ENCODE results near the gene RNF126.

Gene RNF126

DNA sequence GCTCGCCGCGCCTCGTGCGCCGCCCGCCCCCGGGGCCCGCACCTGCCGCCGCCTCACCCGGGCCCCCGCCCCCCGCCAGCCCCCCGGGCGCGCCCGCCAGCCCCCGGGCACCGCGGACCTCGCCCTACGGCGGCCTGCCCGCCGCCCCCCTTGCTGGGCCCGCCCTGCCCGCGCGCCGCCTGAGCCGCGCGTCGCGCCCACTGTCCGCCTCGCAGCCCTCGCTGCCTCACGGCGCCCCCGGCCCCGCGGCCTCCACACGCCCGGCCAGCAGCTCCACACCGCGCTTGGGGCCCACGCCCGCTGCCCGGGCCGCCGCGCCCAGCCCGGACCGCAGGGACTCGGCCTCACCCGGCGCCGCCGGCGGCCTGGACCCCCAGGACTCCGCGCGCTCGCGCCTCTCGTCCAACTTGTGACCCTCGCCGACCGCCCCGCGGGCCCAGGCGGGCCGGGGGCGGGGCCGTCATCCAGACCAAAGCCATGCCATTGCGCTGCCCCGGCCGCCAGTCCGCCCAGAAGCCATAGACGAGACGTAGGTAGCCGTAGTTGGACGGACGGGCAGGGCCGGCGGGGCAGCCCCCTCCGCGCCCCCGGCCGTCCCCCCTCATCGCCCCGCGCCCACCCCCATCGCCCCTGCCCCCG is 46.8 kb downstream of the RNF126 start:
- peaks cover 10% of the 10 kb centered on the region for H3K4me1 ChIP-seq (ENCODE audit: insufficient read depth, low read length, severe bottlenecking)
- no peaks in the 10 kb centered on the region for H3K9me2 ChIP-seq (ENCODE audit: low read depth, low read length)
- H3F3A ChIP-seq (ENCODE audit: insufficient read depth, low read length), result 0 out of 2 replicates have a peak, but pooled peaks cover 4% of the 10 kb centered on the region
- H3K9ac ChIP-seq (ENCODE audit: low read length), result no peak overlapping the region
- TF ChIP-seq EZH2 (IDR thresholded peaks at IDR 0.05; ENCODE audit: borderline replicate concordance, low read length), result no peak
- TF ChIP-seq, protein P1, sequence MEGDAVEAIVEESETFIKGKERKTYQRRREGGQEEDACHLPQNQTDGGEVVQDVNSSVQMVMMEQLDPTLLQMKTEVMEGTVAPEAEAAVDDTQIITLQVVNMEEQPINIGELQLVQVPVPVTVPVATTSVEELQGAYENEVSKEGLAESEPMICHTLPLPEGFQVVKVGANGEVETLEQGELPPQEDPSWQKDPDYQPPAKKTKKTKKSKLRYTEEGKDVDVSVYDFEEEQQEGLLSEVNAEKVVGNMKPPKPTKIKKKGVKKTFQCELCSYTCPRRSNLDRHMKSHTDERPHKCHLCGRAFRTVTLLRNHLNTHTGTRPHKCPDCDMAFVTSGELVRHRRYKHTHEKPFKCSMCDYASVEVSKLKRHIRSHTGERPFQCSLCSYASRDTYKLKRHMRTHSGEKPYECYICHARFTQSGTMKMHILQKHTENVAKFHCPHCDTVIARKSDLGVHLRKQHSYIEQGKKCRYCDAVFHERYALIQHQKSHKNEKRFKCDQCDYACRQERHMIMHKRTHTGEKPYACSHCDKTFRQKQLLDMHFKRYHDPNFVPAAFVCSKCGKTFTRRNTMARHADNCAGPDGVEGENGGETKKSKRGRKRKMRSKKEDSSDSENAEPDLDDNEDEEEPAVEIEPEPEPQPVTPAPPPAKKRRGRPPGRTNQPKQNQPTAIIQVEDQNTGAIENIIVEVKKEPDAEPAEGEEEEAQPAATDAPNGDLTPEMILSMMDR (IDR thresholded peaks at IDR 0.05; ENCODE audit: low read length), result no peak
- H3K9me3 ChIP-seq (ENCODE audit: low read length), result no peaks in the 10 kb centered on the region
- H3K4me3 ChIP-seq (ENCODE audit: low read depth, low read length, poor library complexity, severe bottlenecking), result no peak overlapping the region
- no peak overlapping the region for H2AFZ ChIP-seq (ENCODE audit: low read length)
- H3K36me3 ChIP-seq (ENCODE audit: insufficient read depth, low read length), result peaks cover 56% of the 10 kb centered on the region
- H3K27me3 ChIP-seq (ENCODE audit: insufficient read depth, low read length), result no peaks in the 10 kb centered on the region
- no peak overlapping the region for H3K27ac ChIP-seq (ENCODE audit: low read depth, low read length, poor library complexity, severe bottlenecking)
- H3K79me2 ChIP-seq (ENCODE audit: insufficient read depth, low read length), result no peaks in the 10 kb centered on the region
- H3K4me2 ChIP-seq (ENCODE audit: low read length), result no peak overlapping the region
- H4K20me1 ChIP-seq (ENCODE audit: insufficient read depth, low read length), result no peaks in the 10 kb centered on the region

DNA sequence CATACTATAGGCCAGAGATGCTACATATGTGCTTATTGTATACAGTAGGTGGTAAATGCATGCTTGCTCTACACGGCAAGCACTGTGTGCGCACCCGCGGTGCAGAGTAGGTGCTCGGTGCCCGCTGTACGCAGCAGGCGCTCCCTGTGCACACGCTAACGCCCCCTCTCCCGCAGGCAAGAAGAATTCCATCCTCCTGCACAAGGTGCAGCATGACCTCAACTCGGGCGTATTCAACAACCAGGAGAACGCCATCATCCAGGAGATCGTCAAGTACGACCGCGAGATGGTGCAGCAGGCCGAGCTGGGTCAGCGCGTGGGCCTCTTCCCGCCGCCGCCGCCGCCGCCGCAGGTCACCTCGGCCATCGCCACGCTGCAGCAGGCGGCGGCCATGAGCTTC is 47.4 kb downstream of the RNF126 start:
- H3K27me3 ChIP-seq (ENCODE audit: insufficient read depth, low read length), result no peaks in the 10 kb centered on the region
- no peak overlapping the region for H2AFZ ChIP-seq (ENCODE audit: low read length)
- H3F3A ChIP-seq (ENCODE audit: insufficient read depth, low read length), result 0 out of 2 replicates have a peak, but pooled peaks cover 4% of the 10 kb centered on the region
- H3K36me3 ChIP-seq (ENCODE audit: insufficient read depth, low read length), result peaks cover 56% of the 10 kb centered on the region
- peaks cover 16% of the 10 kb centered on the region for H3K4me1 ChIP-seq (ENCODE audit: insufficient read depth, low read length, severe bottlenecking)
- H3K4me2 ChIP-seq (ENCODE audit: low read length), result no peak overlapping the region
- TF ChIP-seq EZH2 (IDR thresholded peaks at IDR 0.05; ENCODE audit: borderline replicate concordance, low read length), result no peak
- TF ChIP-seq, protein P1 (IDR thresholded peaks at IDR 0.05; ENCODE audit: low read length), result no peak
- no peaks in the 10 kb centered on the region for H3K9me3 ChIP-seq (ENCODE audit: low read length)
- no peak overlapping the region for H3K9ac ChIP-seq (ENCODE audit: low read length)
- H3K9me2 ChIP-seq (ENCODE audit: low read depth, low read length), result no peaks in the 10 kb centered on the region
- no peak overlapping the region for H3K27ac ChIP-seq (ENCODE audit: low read depth, low read length, poor library complexity, severe bottlenecking)
- no peaks in the 10 kb centered on the region for H4K20me1 ChIP-seq (ENCODE audit: insufficient read depth, low read length)
- H3K79me2 ChIP-seq (ENCODE audit: insufficient read depth, low read length), result no peaks in the 10 kb centered on the region
- no peak overlapping the region for H3K4me3 ChIP-seq (ENCODE audit: low read depth, low read length, poor library complexity, severe bottlenecking)

DNA sequence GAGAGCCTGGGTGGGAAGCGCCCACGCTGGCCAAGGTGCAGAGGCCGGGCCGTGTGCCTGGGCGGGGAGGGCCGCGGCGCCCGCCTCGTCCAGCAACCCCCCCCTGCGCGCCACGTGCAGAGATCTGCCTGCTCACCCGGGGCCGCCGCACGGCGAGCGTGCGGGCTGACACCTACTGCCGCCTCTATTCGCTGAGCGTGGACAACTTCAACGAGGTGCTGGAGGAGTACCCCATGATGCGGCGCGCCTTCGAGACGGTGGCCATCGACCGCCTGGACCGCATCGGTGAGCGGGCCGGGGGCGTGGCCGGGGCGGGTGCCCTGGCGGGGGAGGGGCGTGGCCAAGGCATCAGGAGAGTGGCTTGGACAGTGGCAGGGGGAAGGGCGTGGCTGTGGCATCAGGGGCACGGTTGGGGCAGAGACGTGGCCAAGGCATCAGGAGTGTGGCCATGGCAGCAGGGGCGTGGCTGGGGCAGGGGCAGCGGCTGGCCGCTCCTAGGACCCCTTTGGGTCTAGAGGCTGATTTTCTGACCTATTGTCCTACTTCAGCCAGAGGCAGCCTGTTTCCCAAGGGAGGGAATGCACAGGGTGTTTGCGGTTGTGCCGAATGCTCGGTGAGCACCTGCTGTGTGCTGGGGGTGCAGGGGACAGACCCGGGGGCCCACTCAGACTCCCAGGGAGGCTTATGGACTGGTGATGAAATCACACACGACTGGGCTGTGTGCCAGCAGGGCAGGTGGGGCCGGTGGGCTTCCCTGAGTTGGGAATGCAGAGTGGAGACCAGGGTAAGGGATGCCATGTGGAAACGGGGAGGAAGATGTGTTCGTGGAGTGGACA is 49.1 kb downstream of the RNF126 start:
- H3K36me3 ChIP-seq (ENCODE audit: insufficient read depth, low read length), result peaks cover 40% of the 10 kb centered on the region
- TF ChIP-seq EZH2 (IDR thresholded peaks at IDR 0.05; ENCODE audit: borderline replicate concordance, low read length), result no peak
- TF ChIP-seq, protein P1 (IDR thresholded peaks at IDR 0.05; ENCODE audit: low read length), result no peak
- no peak overlapping the region for H3K4me2 ChIP-seq (ENCODE audit: low read length)

More for the DNA sequence above, 49.1 kb downstream of the RNF126 start:
- H3K4me3 ChIP-seq (ENCODE audit: low read depth, low read length, poor library complexity, severe bottlenecking), result no peak overlapping the region
- no peak overlapping the region for H2AFZ ChIP-seq (ENCODE audit: low read length)
- no peaks in the 10 kb centered on the region for H3K9me2 ChIP-seq (ENCODE audit: low read depth, low read length)
- H3K27ac ChIP-seq (ENCODE audit: low read depth, low read length, poor library complexity, severe bottlenecking), result no peak overlapping the region
- peaks cover 33% of the 10 kb centered on the region for H3K4me1 ChIP-seq (ENCODE audit: insufficient read depth, low read length, severe bottlenecking)
- H3K9me3 ChIP-seq (ENCODE audit: low read length), result no peaks in the 10 kb centered on the region
- H3K27me3 ChIP-seq (ENCODE audit: insufficient read depth, low read length), result no peaks in the 10 kb centered on the region
- no peaks in the 10 kb centered on the region for H3K79me2 ChIP-seq (ENCODE audit: insufficient read depth, low read length)
- H3K9ac ChIP-seq (ENCODE audit: low read length), result no peak overlapping the region
- H4K20me1 ChIP-seq (ENCODE audit: insufficient read depth, low read length), result no peaks in the 10 kb centered on the region
- 0 out of 2 replicates have a peak, but pooled peaks cover 4% of the 10 kb centered on the region for H3F3A ChIP-seq (ENCODE audit: insufficient read depth, low read length)
